HCT116 (cell line): ENCODE results near the gene TMEM266. TPM values are rescaled to one million over a fixed set of nuclear protein-coding genes. Genes with fewer than 3 reads are reported as not detected.

Experiments
- ATAC-seq: fragments of 200-7000 bp; cut with Tn5 transposase; 2 replicates; pipeline ENCODE4 v1.9.1; 2020; ENCODE audit warnings: mild to moderate bottlenecking, moderate library complexity
- BruUV-seq: library from RNA; stranded (reverse); fragments of 400-500 nt; replicated peaks from 2 replicates; lab custom pipeline; 2021; lab: Mats Ljungman, UMichigan
- CTCF ChIA-PET: fragments of 300-600 bp; sonication (Branson Sonifier 250); formaldehyde crosslinking; loops from one replicate; lab custom pipeline; 2021; ENCODE audit warnings: antibody characterized with exemption; lab: Charles Lee
- POLR2A ChIA-PET: fragments of 300-600, 350-600 bp; sonication (Branson Sonifier 250); formaldehyde crosslinking; loops from one replicate; lab custom pipeline; 2021; ENCODE audit warnings: antibody characterized with exemption; lab: Charles Lee
- RAD21 ChIA-PET, 2 experiments: fragments of 300-600 bp; sonication (Branson Sonifier 250); formaldehyde crosslinking; loops; one replicate each; lab custom pipeline; 2023; ENCODE audit warnings: low total read pairs in 2 of 2; ENCODE audit not compliant: uncharacterized antibody in 2 of 2, unreplicated experiment in 2 of 2, low non-redundant PET in 1 of 2; lab: Charles Lee
- DNase-seq: peaks from one replicate; pipeline ENCODE4 v3.0.0-alpha.2; 2010; ENCODE audit warnings: low read depth, low spot score
- H2AFZ ChIP-seq: fragments of 200-600 bp; shearing (Covaris generic), sonication (generic); 2 replicates; pipeline ENCODE4 v1.6.1; 2017; ENCODE audit warnings: low read depth, mixed run types, mixed read lengths, antibody characterized with exemption, low read length; ENCODE audit not compliant: poor library complexity, severe bottlenecking
- H3K27ac ChIP-seq: 2 replicates; pipeline ENCODE4 v1.5.1; 2012; ENCODE audit warnings: low read depth, low read length
- H3K27me3 ChIP-seq: fragments of 200-600 bp; sonication (generic); 2 replicates; pipeline ENCODE4 v1.6.1; 2016; ENCODE audit warnings: mixed run types, low read length, mixed read lengths; ENCODE audit not compliant: insufficient read depth
- H3K36me3 ChIP-seq, 2 experiments: fragments of 200-500 bp in 1 of 2; fragments of 200-600 bp in 1 of 2; sonication (Bioruptor generic) in 1 of 2; sonication (generic) in 1 of 2; 2 replicates each; pipeline versions ENCODE4 v1.5.1 to v1.6.1; 2014 to 2016; ENCODE audit warnings: low read length in 2 of 2, inconsistent platforms in 1 of 2, mixed read lengths in 1 of 2, mixed run types in 1 of 2; ENCODE audit not compliant: insufficient read depth in 2 of 2, control insufficient read depth in 1 of 2
- H3K4me1 ChIP-seq, 2 experiments: fragments of 200-600 bp in 1 of 2; sonication (generic) in 1 of 2; 2 replicates each; pipeline versions ENCODE4 v1.5.1 to v1.6.1; 2012 to 2017; ENCODE audit warnings: low read length in 2 of 2, inconsistent platforms in 1 of 2, mild to moderate bottlenecking in 1 of 2, mixed read lengths in 1 of 2, mixed run types in 1 of 2, moderate library complexity in 1 of 2; ENCODE audit not compliant: insufficient read depth in 2 of 2, control insufficient read depth in 1 of 2
- H3K4me2 ChIP-seq: fragments of 200-600 bp; sonication (generic); 2 replicates; pipeline ENCODE4 v1.6.1; 2017; ENCODE audit warnings: mixed run types, low read length, mixed read lengths
- H3K4me3 ChIP-seq, 2 experiments: fragments of 200-600 bp in 1 of 2; sonication (generic) in 1 of 2; replicated peaks in 1 of 2; 2 replicates each; pipeline ENCODE4 v1.5.1; 2011 to 2016; ENCODE audit warnings: low read length in 2 of 2, control low read depth in 1 of 2, low read depth in 1 of 2, mild to moderate bottlenecking in 1 of 2, mixed read lengths in 1 of 2, mixed run types in 1 of 2
- H3K79me2 ChIP-seq: fragments of 200-600 bp; sonication (generic); 2 replicates; pipeline ENCODE4 v1.6.1; 2017; ENCODE audit warnings: mild to moderate bottlenecking, mixed run types, low read length, moderate library complexity, mixed read lengths; ENCODE audit not compliant: insufficient read depth
- H3K9ac ChIP-seq: fragments of 200-600 bp; sonication (generic); 2 replicates; pipeline ENCODE4 v1.6.1; 2016; ENCODE audit warnings: low read length, mixed read lengths
- H3K9me2 ChIP-seq: fragments of 200-600 bp; sonication (generic), shearing (Covaris generic); 2 replicates; pipeline ENCODE4 v1.6.1; 2017; ENCODE audit warnings: mixed run types, mild to moderate bottlenecking, moderate library complexity; ENCODE audit not compliant: insufficient read depth
- H3K9me3 ChIP-seq, 2 experiments: fragments of 200-500 bp in 1 of 2; fragments of 200-600 bp in 1 of 2; sonication (Bioruptor generic) in 1 of 2; sonication (generic) in 1 of 2; 2 replicates each; pipeline ENCODE4 v1.6.1; 2014 to 2017; ENCODE audit warnings: low read length in 2 of 2, mixed read lengths in 2 of 2, inconsistent platforms in 1 of 2, low read depth in 1 of 2, mild to moderate bottlenecking in 1 of 2, mixed run types in 1 of 2, moderate library complexity in 1 of 2; ENCODE audit not compliant: control insufficient read depth in 1 of 2, insufficient read depth in 1 of 2
- H4K20me1 ChIP-seq: fragments of 200-600 bp; sonication (generic), shearing (Covaris generic); 2 replicates; pipeline ENCODE4 v1.6.1; 2017; ENCODE audit warnings: mixed run types, mild to moderate bottlenecking, moderate library complexity; ENCODE audit not compliant: insufficient read depth
- CBX3 ChIP-seq: IDR thresholded peaks from 2 replicates; pipeline ENCODE4 v1.6.1; 2012; ENCODE audit warnings: low read depth
- CEBPB ChIP-seq: IDR thresholded peaks from 2 replicates; pipeline ENCODE4 v1.6.1; 2012; ENCODE audit warnings: low read depth
- EGR1 ChIP-seq: IDR thresholded peaks from 2 replicates; pipeline ENCODE4 v1.6.1; 2012; ENCODE audit warnings: low read depth
- ELF1 ChIP-seq: IDR thresholded peaks from 2 replicates; pipeline ENCODE4 v1.6.1; 2012; ENCODE audit warnings: low read depth, borderline replicate concordance
- POLR2A ChIP-seq: IDR thresholded peaks from 2 replicates; pipeline ENCODE4 v1.7.0; 2011; ENCODE audit warnings: borderline replicate concordance; ENCODE audit not compliant: insufficient read depth, insufficient read length; ENCODE audit errors: extremely low read depth
- POLR2AphosphoS5 ChIP-seq: IDR thresholded peaks from 2 replicates; pipeline ENCODE4 v1.6.1; 2011; ENCODE audit warnings: mild to moderate bottlenecking, low read depth, low read length, moderate library complexity
- SIN3A ChIP-seq: IDR thresholded peaks from 2 replicates; pipeline ENCODE4 v1.6.1; 2012; ENCODE audit warnings: low read depth
- SP1 ChIP-seq: IDR thresholded peaks from 2 replicates; pipeline ENCODE4 v1.6.1; 2012; ENCODE audit warnings: low read depth
- SRF ChIP-seq: IDR thresholded peaks from 2 replicates; pipeline ENCODE4 v1.6.1; 2012; ENCODE audit warnings: low read depth
- TCF7L2 ChIP-seq: IDR thresholded peaks from 2 replicates; pipeline ENCODE4 v1.7.0; 2011; ENCODE audit warnings: borderline replicate concordance, inconsistent platforms; ENCODE audit not compliant: insufficient read depth, insufficient read length; ENCODE audit errors: extremely low read depth
- YY1 ChIP-seq: IDR thresholded peaks from 2 replicates; pipeline ENCODE4 v1.6.1; 2011; ENCODE audit warnings: low read length, low read depth, moderate library complexity, mild to moderate bottlenecking; ENCODE audit not compliant: insufficient replicate concordance; ENCODE audit errors: extremely low read depth
- ZFX ChIP-seq: fragments of 450-650 bp; IDR thresholded peaks from 2 replicates; pipeline ENCODE4 v1.6.1; 2017
- intact Hi-C: fragments of 100-400 bp; cut with micrococcal nuclease; formaldehyde crosslinking; loops from 2 replicates; pipeline ENCODE4 v1.10.0; 2022
- total RNA-seq: library from RNA; stranded (reverse); gene quantifications from one replicate; pipeline ENCODE4 v1.2.1, GENCODE V29; 2021; ENCODE audit not compliant: unreplicated experiment
- TF ChIP-seq, protein P1 (sequence below), 3 experiments: fragments of 200-600 bp in 1 of 3; sonication (generic) in 1 of 3; IDR thresholded peaks in 2 of 3; conservative IDR thresholded peaks in 1 of 3; 2 replicates each; pipeline ENCODE4 v1.5.1; 2012 to 2017; ENCODE audit warnings: low read depth in 2 of 3, low read length in 2 of 3, antibody characterized with exemption in 1 of 3, borderline replicate concordance in 1 of 3, control low read depth in 1 of 3, mild to moderate bottlenecking in 1 of 3, mixed read lengths in 1 of 3, mixed run types in 1 of 3, moderate library complexity in 1 of 3; ENCODE audit not compliant: insufficient read depth in 1 of 3
- TF ChIP-seq, protein P2 (sequence below): IDR thresholded peaks from 2 replicates; pipeline ENCODE4 v1.6.1; 2012

Gene TMEM266
- total RNA-seq, 1 experiment from 2014 or later = 0.91 TPM

DNA sequence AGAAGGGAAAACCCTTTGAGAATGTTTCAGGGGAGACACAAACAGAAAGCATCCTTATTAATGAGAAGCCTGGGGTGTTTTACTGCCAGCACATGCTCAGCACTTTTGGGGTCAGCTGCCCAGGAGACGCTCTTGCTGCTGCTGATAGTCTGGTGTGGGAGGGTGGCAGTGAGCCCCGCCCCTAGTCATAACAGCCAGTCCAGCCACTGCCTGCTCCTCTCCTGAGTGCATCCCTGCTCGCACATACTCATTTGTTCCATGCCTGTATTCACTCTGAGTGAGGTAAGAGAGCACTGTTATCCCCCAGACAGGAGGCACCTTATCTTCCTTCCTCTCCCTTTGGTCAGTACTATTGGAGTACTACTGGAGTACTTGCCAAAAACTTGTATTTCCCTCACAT is 150.2 kb downstream of the TMEM266 start:
- no peaks in the 10 kb centered on the region for H4K20me1 ChIP-seq
- no peak overlapping the region for H3K9ac ChIP-seq
- ATAC-seq (no peak), DNase-seq (no peak)
- no peaks in the 10 kb centered on the region for H3K79me2 ChIP-seq
- ChIA-PET POLR2A (interaction anchor here (1.5 kb wide), 1 partner anchor 11 kb away, joined by 3 read pairs; no protein-coding TSS in a partner anchor), CTCF (no interaction called here), RAD21 (no interaction called here)
- intact Hi-C loops = no loop called here
- H3K9me3 ChIP-seq = no peaks in the 10 kb centered on the region
- no peak overlapping the region for H3K27ac ChIP-seq
- no peaks in the 10 kb centered on the region for H3K4me1 ChIP-seq
- TF ChIP-seq, protein P1, sequence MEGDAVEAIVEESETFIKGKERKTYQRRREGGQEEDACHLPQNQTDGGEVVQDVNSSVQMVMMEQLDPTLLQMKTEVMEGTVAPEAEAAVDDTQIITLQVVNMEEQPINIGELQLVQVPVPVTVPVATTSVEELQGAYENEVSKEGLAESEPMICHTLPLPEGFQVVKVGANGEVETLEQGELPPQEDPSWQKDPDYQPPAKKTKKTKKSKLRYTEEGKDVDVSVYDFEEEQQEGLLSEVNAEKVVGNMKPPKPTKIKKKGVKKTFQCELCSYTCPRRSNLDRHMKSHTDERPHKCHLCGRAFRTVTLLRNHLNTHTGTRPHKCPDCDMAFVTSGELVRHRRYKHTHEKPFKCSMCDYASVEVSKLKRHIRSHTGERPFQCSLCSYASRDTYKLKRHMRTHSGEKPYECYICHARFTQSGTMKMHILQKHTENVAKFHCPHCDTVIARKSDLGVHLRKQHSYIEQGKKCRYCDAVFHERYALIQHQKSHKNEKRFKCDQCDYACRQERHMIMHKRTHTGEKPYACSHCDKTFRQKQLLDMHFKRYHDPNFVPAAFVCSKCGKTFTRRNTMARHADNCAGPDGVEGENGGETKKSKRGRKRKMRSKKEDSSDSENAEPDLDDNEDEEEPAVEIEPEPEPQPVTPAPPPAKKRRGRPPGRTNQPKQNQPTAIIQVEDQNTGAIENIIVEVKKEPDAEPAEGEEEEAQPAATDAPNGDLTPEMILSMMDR (IDR thresholded peaks at IDR 0.05 in 2 of 3, conservative IDR thresholded peaks at IDR 0.05 in 1 of 3; ENCODE audit: borderline replicate concordance in 1 of 3, insufficient read depth in 1 of 3, low read depth in 2 of 3, low read length in 2 of 3) = no peak
- TF ChIP-seq EGR1 (no peak), ELF1 (no peak), POLR2A (no peak), ZFX (no peak), SP1 (no peak), SRF (no peak), YY1 (no peak), TCF7L2 (no peak), POLR2AphosphoS5 (no peak), SIN3A (no peak), CEBPB (no peak), CBX3 (no peak)
- TF ChIP-seq, protein P2, sequence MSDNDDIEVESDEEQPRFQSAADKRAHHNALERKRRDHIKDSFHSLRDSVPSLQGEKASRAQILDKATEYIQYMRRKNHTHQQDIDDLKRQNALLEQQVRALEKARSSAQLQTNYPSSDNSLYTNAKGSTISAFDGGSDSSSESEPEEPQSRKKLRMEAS = no peak
- H3K4me2 ChIP-seq = no peak overlapping the region
- no peak overlapping the region for H3K4me3 ChIP-seq
- no TSS peak for BruUV-seq
- H3K9me2 ChIP-seq = no peaks in the 10 kb centered on the region
- peaks cover 2 to 4% of the 10 kb centered on the region in 2 experiments; a peak in 2 of 4 replicates for H3K36me3 ChIP-seq
- H3K27me3 ChIP-seq = no peaks in the 10 kb centered on the region
- H2AFZ ChIP-seq = no peak overlapping the region
